Activated naive CD8-positive, alpha-beta T cell treated with anti-CD3 and anti-CD28 coated beads, Interleukin-2, amount 10 ng/mL, durations not matched to agents 7 days and 5 days (primary cell): ENCODE data around the gene MZT2B. TPM values are rescaled to one million over a fixed set of nuclear protein-coding genes. Genes with fewer than 3 reads are reported as not detected.
"Not testable (repeated sequence)": the region's sequence is repeated elsewhere in the genome, so short reads cannot be mapped to it uniquely, and the experiment has no call there.

Experiments used
- ATAC-seq: fragments of 150-1000 bp; cut with Tn5 transposase; one replicate; pipeline ENCODE4 v1.10.0; 2021; ENCODE audit warnings: low read depth, moderate library complexity
- POLR2A ChIA-PET: fragments of 350-600 bp; sonication (Branson Sonifier 250); formaldehyde crosslinking; loops from one replicate; lab custom pipeline; 2021; ENCODE audit warnings: antibody characterized with exemption; lab: Charles Lee
- DNase-seq: peaks from one replicate; pipeline ENCODE4 v3.0.0; 2021
- H3K27ac Mint-ChIP-seq: one replicate; pipeline ENCODE4 v1.8.0; 2022; ENCODE audit warnings: mild to moderate bottlenecking, mixed read lengths
- H3K27me3 Mint-ChIP-seq: one replicate; pipeline ENCODE4 v1.8.0; 2022; ENCODE audit warnings: mild to moderate bottlenecking, moderate library complexity, mixed read lengths
- H3K36me3 Mint-ChIP-seq: one replicate; pipeline ENCODE4 v1.8.0; 2021; ENCODE audit warnings: mild to moderate bottlenecking, mixed read lengths
- H3K4me1 Mint-ChIP-seq: one replicate; pipeline ENCODE4 v1.8.0; 2021; ENCODE audit warnings: mixed read lengths
- H3K4me3 Mint-ChIP-seq: one replicate; pipeline ENCODE4 v1.8.0; 2022; ENCODE audit warnings: mild to moderate bottlenecking, moderate library complexity, mixed read lengths
- H3K9me3 Mint-ChIP-seq: one replicate; pipeline ENCODE4 v1.8.0; 2021; ENCODE audit warnings: mixed read lengths
- total RNA-seq, 2 experiments: library from RNA; stranded (reverse); gene quantifications; one replicate each; pipeline ENCODE4 v1.2.3, GENCODE V29; 2021

The MZT2B gene
- total RNA-seq, 2 experiments from 2014 or later, result 400 to 434 TPM

- H3K4me1 Mint-ChIP-seq, H3K9me3 Mint-ChIP-seq, POLR2A ChIA-PET, H3K4me3 Mint-ChIP-seq, H3K36me3 Mint-ChIP-seq, ATAC-seq, DNase-seq, H3K27ac Mint-ChIP-seq, H3K27me3 Mint-ChIP-seq: not testable (repeated sequence)
These were observed 46.6 kb downstream of the MZT2B start for GRCh38 chr2:130228467-130229160.

GRCh38 chr2:130229161-130229510 is 47.1 kb downstream of the MZT2B start:
- POLR2A ChIA-PET, H3K9me3 Mint-ChIP-seq, H3K4me3 Mint-ChIP-seq, H3K27ac Mint-ChIP-seq, H3K36me3 Mint-ChIP-seq, H3K27me3 Mint-ChIP-seq, ATAC-seq, H3K4me1 Mint-ChIP-seq: not testable (repeated sequence)
- DNase-seq, result peak; percentile 53

GRCh38 chr2:130230376-130230775 is 48.3 kb downstream of the MZT2B start:
- H3K27ac Mint-ChIP-seq, POLR2A ChIA-PET, H3K36me3 Mint-ChIP-seq, ATAC-seq, H3K27me3 Mint-ChIP-seq, DNase-seq, H3K4me1 Mint-ChIP-seq, H3K4me3 Mint-ChIP-seq, H3K9me3 Mint-ChIP-seq: not testable (repeated sequence)

GRCh38 chr2:130230907-130231306 is 48.8 kb downstream of the MZT2B start:
- H3K27me3 Mint-ChIP-seq, H3K36me3 Mint-ChIP-seq, ATAC-seq, H3K4me1 Mint-ChIP-seq, H3K9me3 Mint-ChIP-seq, DNase-seq, H3K4me3 Mint-ChIP-seq, H3K27ac Mint-ChIP-seq, POLR2A ChIA-PET: not testable (repeated sequence)

GRCh38 chr2:130231656-130232055 is 49.6 kb downstream of the MZT2B start:
- Mint-ChIP-seq H3K27ac (no peak overlapping the region), H3K36me3 (no peaks in the 10 kb centered on the region), H3K27me3 (peaks cover 5% of the 10 kb centered on the region), H3K4me3 (no peak overlapping the region), H3K4me1 (no peaks in the 10 kb centered on the region), H3K9me3 (peaks cover 1% of the 10 kb centered on the region)
- POLR2A ChIA-PET, result no interaction called here
- ATAC-seq (no peak), DNase-seq (no peak)

- peaks cover 12% of the 10 kb centered on the region for H3K27me3 Mint-ChIP-seq
- H3K27ac Mint-ChIP-seq, POLR2A ChIA-PET, DNase-seq, H3K9me3 Mint-ChIP-seq, H3K4me1 Mint-ChIP-seq, ATAC-seq, H3K4me3 Mint-ChIP-seq, H3K36me3 Mint-ChIP-seq: not testable (repeated sequence)
These were observed 51.0 kb downstream of the MZT2B start for GRCh38 chr2:130233066-130233465.

- H3K9me3 Mint-ChIP-seq, H3K27ac Mint-ChIP-seq, H3K36me3 Mint-ChIP-seq, ATAC-seq, DNase-seq, POLR2A ChIA-PET, H3K4me3 Mint-ChIP-seq, H3K4me1 Mint-ChIP-seq: not testable (repeated sequence)
- peaks cover 23% of the 10 kb centered on the region for H3K27me3 Mint-ChIP-seq
These were observed 57.5 kb downstream of the MZT2B start for GRCh38 chr2:130239581-130239980.

Other genes starting within 250 kb of the MZT2B start
- under 1 TPM in 1 of 2 experiments, not detected in 1; 0.11 TPM for gene RAB6C, start 202.6 kb upstream of the MZT2B start, total RNA-seq
- not detected for gene POTEF, start 53.0 kb upstream of the MZT2B start, total RNA-seq
- gene CCDC74B, start 37.1 kb upstream of the MZT2B start, total RNA-seq, result 1 to 10 TPM; 1.2 to 1.5 TPM
- gene SMPD4, start 660 bp upstream of the MZT2B start, total RNA-seq, result 10 to 100 TPM; 67.3 to 74.2 TPM
- not detected for gene TUBA3E, start 16.2 kb downstream of the MZT2B start, total RNA-seq
- 10 to 100 TPM; 64.9 to 65.8 TPM for gene IMP4, start 160.6 kb downstream of the MZT2B start, total RNA-seq
- gene PTPN18, start 173.8 kb downstream of the MZT2B start, total RNA-seq, result 10 to 100 TPM; 57.7 to 64.5 TPM